Fibroblast of peridontal ligament (primary cell): ENCODE measurements around the gene GPR146.

ENCODE experiments used
- DNase-seq: peaks from one replicate; pipeline ENCODE4 v3.0.0-alpha.2; 2010; ENCODE audit errors: extremely low read depth

The GPR146 gene

GRCh38 chr7:1011297-1012003, 32.9 kb upstream of the GPR146 start:
- no peak for DNase-seq

DNA sequence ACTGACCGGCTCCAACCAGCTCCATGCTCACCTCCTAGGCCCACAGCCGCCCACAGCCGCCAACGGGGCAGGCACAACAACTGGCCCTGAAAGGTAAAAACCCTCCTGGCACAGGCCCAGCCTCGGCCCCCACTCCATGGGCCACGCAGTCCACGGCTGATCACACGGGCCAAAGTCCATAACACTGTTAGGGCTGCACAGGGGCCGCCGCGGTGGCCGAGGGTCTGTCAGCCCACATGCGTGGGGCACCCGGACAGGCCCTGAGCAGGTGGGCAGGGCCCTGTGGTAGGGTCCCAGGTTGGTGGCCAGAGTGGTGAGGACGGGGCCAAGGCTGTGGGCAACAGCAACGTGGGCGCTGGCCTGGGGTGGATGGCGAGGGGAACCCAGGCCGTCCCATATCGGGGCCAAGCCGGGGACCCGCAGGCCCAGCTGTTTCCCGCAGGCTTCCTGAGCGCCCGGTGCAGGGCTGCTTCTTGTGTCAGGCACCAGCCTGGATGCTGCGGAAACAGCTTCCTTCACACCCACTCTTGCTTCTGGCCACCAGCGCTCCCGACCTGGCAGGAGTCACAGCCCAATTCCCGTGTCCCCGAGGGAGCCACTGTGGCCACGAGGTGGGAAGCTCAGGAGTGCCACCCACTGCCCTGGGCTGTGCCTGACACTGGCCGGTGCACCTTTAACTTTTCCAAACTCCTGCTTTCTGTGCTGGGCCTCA, 32.2 kb upstream of the GPR146 start:
- no peak for DNase-seq

- no peak for DNase-seq
Observed at GRCh38 chr7:1012716-1013095, 31.6 kb upstream of the GPR146 start.

DNA sequence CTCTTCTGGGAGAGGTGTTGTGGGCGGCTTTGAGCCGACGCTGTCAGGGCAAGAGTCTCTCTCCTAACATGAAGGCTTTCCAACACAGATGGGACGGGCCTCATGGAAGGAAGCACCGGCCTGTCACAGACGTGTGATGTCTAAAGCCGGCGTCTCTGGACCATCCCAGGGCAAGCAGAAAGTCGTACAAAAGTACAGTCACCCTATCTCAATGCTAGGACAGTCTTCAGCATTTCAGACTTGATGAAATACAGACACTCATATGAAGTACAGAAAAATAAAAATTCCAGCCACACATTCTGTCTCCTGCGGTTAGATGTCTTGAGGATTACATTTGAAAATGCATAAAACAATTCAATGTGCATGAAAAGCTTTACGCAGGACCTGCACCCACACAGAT, 30.8 kb upstream of the GPR146 start:
- DNase-seq, result no peak

DNA sequence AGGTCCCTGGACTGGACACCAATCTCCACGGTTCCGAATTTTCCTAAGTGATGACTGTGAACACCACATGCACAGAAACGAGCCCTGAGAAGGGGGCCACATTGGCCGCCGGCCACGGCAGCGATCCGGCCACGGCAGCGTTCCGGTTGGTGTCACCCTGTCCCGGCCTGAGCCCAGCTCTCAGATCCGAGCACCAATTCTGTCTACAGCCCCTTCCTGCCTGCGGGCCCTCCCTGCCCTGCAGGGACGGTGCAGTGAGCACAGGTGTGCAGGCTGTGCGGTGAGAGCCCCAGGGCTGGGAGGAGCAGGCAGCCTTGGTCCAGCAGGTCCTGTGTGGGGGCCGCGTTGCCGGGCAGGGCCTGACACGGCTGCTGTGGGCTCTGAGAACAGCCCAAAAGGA, 29.7 kb upstream of the GPR146 start:
- no peak for DNase-seq

DNA sequence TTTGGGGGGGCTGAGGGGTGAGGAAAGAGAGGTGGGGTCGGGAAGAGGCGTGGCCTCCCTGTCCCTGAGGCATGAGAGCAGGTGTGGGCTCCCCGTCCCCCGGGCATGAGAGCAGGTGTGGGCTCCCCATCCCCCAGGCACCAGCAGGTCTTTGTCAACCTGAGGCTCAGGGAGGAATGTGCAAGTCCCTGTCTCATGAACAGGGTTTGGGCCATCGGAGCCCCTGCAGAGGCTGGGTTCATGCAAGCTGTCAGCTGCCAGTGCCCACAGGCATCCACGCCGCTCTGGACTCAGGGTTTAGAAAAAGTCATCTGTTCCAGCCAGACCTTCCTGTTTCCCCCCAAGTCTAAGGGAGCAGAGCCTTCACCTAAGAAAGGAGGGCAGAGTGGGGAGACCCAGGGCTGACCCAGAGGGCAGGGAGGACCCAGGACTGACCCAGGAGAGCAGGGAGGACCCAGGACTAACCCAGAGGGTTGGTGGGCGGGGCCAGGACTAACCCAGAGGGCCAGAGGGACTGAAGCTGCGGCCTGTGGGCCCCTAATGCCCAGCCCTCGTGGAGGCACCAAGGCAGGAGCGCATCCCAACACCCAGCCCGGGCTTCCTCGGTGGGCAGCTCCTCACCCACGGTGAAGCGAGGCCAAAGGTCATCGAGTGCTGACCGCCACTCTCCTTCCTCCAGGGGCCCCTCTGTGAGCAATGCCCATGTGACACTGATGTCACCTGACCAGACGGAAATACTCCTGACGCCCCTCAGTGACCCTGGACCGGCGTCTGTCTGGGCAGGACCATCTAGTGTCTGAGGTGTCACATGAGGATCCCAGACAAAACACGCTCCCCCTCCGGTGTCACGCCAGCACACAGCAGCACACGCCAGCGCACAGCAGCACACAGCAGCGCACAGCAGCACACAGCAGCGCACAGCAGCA, 28.9 kb upstream of the GPR146 start:
- DNase-seq, result no peak

GRCh38 chr7:1016577-1017531, 27.5 kb upstream of the GPR146 start:
- DNase-seq, result no peak

GRCh38 chr7:1017586-1018333, 26.6 kb upstream of the GPR146 start:
- DNase-seq, result no peak

- no peak for DNase-seq
Observed at GRCh38 chr7:1018334-1018695, 26.0 kb upstream of the GPR146 start.

GRCh38 chr7:1019255-1019785, 25.0 kb upstream of the GPR146 start:
- no peak for DNase-seq

DNA sequence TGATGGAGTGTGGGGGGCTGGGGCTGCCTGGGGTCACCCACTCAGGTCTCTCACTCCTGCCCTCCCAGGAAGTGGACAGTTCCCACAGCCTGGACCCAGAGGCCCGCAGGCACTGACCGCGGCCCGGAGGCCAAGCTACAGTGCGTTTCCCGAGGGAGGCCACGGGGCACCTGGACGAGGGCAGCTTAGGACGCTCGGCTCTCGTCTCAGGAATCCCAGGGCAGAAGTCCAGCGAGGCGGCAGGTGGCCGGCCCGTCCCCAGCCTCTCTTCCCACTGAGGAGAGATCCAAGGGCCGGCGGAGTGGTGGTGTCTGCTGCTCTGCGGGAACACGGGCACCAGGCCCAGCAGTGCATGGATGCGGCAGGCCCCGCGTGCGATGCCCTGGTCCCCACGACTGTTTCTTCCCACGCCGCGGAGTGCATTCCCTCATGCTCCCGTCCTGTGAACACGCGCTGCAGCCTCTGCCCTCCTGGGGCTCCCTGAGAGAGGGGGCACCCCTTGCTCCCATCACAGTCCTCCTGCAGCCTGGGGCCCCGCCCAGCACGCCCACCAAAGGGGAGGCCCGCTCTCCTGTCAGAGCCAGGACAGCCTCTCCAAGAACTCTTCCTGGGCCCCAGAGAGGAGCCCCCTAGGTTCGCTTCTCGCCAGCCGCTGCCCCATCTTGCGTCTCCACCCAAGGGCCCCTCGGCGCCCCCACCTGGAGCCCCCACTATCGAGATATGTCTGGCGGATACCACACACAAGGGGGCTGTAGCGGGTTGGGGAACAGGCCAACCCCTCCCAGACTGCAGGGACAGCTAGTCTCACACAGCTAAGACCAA, 24.3 kb upstream of the GPR146 start:
- DNase-seq, result no peak

DNA sequence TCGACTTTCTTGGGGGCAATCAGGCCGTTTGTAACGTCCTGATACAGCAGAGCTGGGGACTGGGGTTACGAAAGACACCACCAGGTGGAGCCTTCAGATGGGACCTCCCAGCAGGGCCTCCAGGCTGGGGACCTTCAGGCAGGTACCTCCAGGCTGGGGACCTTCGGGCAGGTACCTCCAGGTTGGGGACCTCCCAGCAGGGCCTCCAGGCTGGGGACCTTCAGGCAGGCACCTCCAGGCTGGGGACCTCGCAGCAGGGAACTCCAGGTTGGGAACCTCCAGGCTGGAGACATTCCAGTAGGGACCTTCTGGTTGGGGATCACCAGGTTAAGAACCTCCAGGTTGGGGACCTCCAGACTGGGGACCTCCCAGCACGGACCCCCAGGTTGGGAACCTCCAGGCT, 23.5 kb upstream of the GPR146 start:
- DNase-seq, result no peak

- no peak for DNase-seq
Observed at GRCh38 chr7:1021366-1021765, 23.0 kb upstream of the GPR146 start.

GRCh38 chr7:1021931-1022330, 22.4 kb upstream of the GPR146 start:
- DNase-seq, result no peak

GRCh38 chr7:1022356-1022755, 22.0 kb upstream of the GPR146 start:
- DNase-seq, result no peak

GRCh38 chr7:1022801-1023465, 21.4 kb upstream of the GPR146 start:
- DNase-seq, result no peak

GRCh38 chr7:1024331-1024841, 20.0 kb upstream of the GPR146 start:
- DNase-seq, result no peak

- no peak for DNase-seq
Observed at GRCh38 chr7:1024876-1025742, 19.2 kb upstream of the GPR146 start.
